PC-9 (cell line): ENCODE data around the gene SCRN1. TPM values are rescaled to one million over a fixed set of nuclear protein-coding genes. Genes with fewer than 3 reads are reported as not detected.
A peak's percentile ranks its signal among the peaks of the same experiment; 100 is the strongest.

Experiments
- BruUV-seq: library from RNA; stranded (reverse); fragments of 400-500 nt; replicated peaks from 2 replicates; lab custom pipeline; 2021; lab: Mats Ljungman, UMichigan
- CTCF ChIA-PET: fragments of 300-600 bp; sonication (Branson Sonifier 250); formaldehyde crosslinking; loops from one replicate; lab custom pipeline; 2022; ENCODE audit warnings: antibody characterized with exemption; lab: Charles Lee
- POLR2A ChIA-PET: fragments of 300-600 bp; sonication (Branson Sonifier 250); formaldehyde crosslinking; loops from one replicate; lab custom pipeline; 2022; ENCODE audit warnings: antibody characterized with exemption; ENCODE audit not compliant: unreplicated experiment; lab: Charles Lee
- DNase-seq, 2 experiments: peaks; one replicate each; pipeline versions ENCODE4 v3.0.0 to v3.0.0-alpha.2; 2015 to 2022; ENCODE audit warnings: mixed read lengths in 1 of 2
- H2AFZ ChIP-seq: fragments of 200-600 bp; sonication (generic); 2 replicates; pipeline ENCODE4 v1.8.1; 2017; ENCODE audit warnings: antibody characterized with exemption
- H3F3A ChIP-seq: fragments of 200-600 bp; sonication (generic); 2 replicates; pipeline ENCODE4 v1.8.1; 2017; ENCODE audit warnings: antibody characterized with exemption, mild to moderate bottlenecking, low read depth; ENCODE audit not compliant: insufficient read depth
- H3K27ac ChIP-seq: fragments of 200-600 bp; sonication (generic); 2 replicates; pipeline ENCODE4 v1.6.1; 2016; ENCODE audit warnings: mixed run types
- H3K27me3 ChIP-seq: fragments of 200-600 bp; sonication (generic); 2 replicates; pipeline ENCODE4 v1.6.1; 2016; ENCODE audit warnings: low read depth, mixed run types; ENCODE audit not compliant: insufficient read depth
- H3K36me3 ChIP-seq: fragments of 200-600 bp; sonication (generic); 2 replicates; pipeline ENCODE4 v1.6.1; 2016; ENCODE audit warnings: low read depth, mixed run types
- H3K4me1 ChIP-seq: fragments of 200-600 bp; sonication (generic); replicated peaks from 2 replicates; pipeline ENCODE4 v1.6.1; 2016; ENCODE audit warnings: mixed run types; ENCODE audit not compliant: insufficient read depth
- H3K4me2 ChIP-seq: fragments of 200-600 bp; sonication (generic); 2 replicates; pipeline ENCODE4 v1.6.1; 2017; ENCODE audit warnings: mixed run types
- H3K4me3 ChIP-seq: fragments of 200-600 bp; sonication (generic); 2 replicates; pipeline ENCODE4 v1.6.1; 2016; ENCODE audit warnings: mixed run types
- H3K79me2 ChIP-seq: fragments of 200-600 bp; sonication (generic); 2 replicates; pipeline ENCODE4 v1.6.1; 2017; ENCODE audit warnings: low read depth, mixed run types
- H3K9me2 ChIP-seq: fragments of 200-600 bp; sonication (generic); 2 replicates; pipeline ENCODE4 v1.8.1; 2017; ENCODE audit warnings: mild to moderate bottlenecking; ENCODE audit not compliant: insufficient read depth
- H3K9me3 ChIP-seq: fragments of 200-600 bp; sonication (generic); 2 replicates; pipeline ENCODE4 v1.8.1; 2016; ENCODE audit warnings: low read depth; ENCODE audit not compliant: insufficient read depth
- H4K20me1 ChIP-seq: fragments of 200-600 bp; sonication (generic); 2 replicates; pipeline ENCODE4 v1.8.1; 2017; ENCODE audit not compliant: insufficient read depth
- EZH2 ChIP-seq: fragments of 200-600 bp; sonication (generic); IDR thresholded peaks from 2 replicates; pipeline ENCODE4 v1.8.0; 2017; ENCODE audit warnings: antibody characterized with exemption, low read depth
- intact Hi-C: fragments of 100-400 bp; cut with micrococcal nuclease; formaldehyde crosslinking; loops from one replicate; pipeline ENCODE4 v1.10.0; 2022; ENCODE audit not compliant: unreplicated experiment
- total RNA-seq: library from RNA; stranded (reverse); gene quantifications from 2 replicates; pipeline ENCODE4 v1.2.3, GENCODE V29; 2021
- TF ChIP-seq, protein P1 (sequence below): fragments of 200-600 bp; sonication (generic); conservative IDR thresholded peaks from 2 replicates; pipeline ENCODE4 v1.6.1; 2017; ENCODE audit warnings: mixed run types, antibody characterized with exemption, mild to moderate bottlenecking, moderate library complexity

SCRN1 gene
- total RNA-seq, 1 experiment from 2014 or later = 94.4 TPM

DNA sequence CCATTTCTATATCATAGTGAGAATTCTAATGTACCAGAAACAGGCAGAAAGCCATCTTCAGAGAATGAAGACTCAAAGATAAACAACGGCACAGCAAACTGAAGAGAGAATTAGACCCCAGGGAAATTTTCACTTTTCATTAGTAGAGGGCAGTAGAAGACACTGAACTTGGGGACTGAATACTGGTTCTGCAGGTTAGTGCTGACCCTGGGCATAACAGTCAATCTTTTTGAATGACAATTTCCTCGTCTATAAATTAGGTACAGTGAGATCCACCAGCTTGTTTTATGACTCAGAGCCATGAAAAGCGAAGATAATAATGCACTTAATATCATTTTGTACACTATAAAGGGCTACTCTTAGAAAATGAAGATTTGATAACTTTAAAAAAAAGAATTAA, 23.2 kb upstream of the SCRN1 start:
- intact Hi-C loops = loop anchor here (2.0 kb wide), 1 partner anchor 50 kb away; no protein-coding TSS in a partner anchor
- DNase-seq = peak in 1 of 2 experiments; percentile 81
- Histone ChIP-seq H3K4me3 (no peak overlapping the region), H2AFZ (no peak overlapping the region), H3F3A (peaks cover 11% of the 10 kb centered on the region), H3K4me1 (peaks cover 6% of the 10 kb centered on the region), H3K36me3 (0 out of 2 replicates have a peak, but pooled peaks cover 6% of the 10 kb centered on the region), H3K79me2 (no peaks in the 10 kb centered on the region), H3K4me2 (peak overlapping the region; percentile 6; the same call in 1 of the 2 replicates), H3K9me3 (no peaks in the 10 kb centered on the region), H3K27me3 (no peaks in the 10 kb centered on the region), H3K9me2 (no peaks in the 10 kb centered on the region), H3K27ac (no peak overlapping the region), H4K20me1 (no peaks in the 10 kb centered on the region)
- TF ChIP-seq, protein P1, sequence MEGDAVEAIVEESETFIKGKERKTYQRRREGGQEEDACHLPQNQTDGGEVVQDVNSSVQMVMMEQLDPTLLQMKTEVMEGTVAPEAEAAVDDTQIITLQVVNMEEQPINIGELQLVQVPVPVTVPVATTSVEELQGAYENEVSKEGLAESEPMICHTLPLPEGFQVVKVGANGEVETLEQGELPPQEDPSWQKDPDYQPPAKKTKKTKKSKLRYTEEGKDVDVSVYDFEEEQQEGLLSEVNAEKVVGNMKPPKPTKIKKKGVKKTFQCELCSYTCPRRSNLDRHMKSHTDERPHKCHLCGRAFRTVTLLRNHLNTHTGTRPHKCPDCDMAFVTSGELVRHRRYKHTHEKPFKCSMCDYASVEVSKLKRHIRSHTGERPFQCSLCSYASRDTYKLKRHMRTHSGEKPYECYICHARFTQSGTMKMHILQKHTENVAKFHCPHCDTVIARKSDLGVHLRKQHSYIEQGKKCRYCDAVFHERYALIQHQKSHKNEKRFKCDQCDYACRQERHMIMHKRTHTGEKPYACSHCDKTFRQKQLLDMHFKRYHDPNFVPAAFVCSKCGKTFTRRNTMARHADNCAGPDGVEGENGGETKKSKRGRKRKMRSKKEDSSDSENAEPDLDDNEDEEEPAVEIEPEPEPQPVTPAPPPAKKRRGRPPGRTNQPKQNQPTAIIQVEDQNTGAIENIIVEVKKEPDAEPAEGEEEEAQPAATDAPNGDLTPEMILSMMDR = no peak; the same call in 1 of the 2 replicates
- TF ChIP-seq EZH2 = no peak
- CTCF ChIA-PET = interaction anchor here (0.7 kb wide), 1 partner anchor 62 kb away, joined by 4 read pairs; no protein-coding TSS in a partner anchor
- POLR2A ChIA-PET = no interaction called here
- BruUV-seq = no TSS peak

GRCh38 chr7:30010021-30010420, 20.4 kb upstream of the SCRN1 start:
- Histone ChIP-seq H3F3A (peaks cover 11% of the 10 kb centered on the region), H4K20me1 (no peaks in the 10 kb centered on the region), H3K79me2 (no peaks in the 10 kb centered on the region), H3K27me3 (no peaks in the 10 kb centered on the region), H3K27ac (no peak overlapping the region), H3K36me3 (0 out of 2 replicates have a peak, but pooled peaks cover 5% of the 10 kb centered on the region), H2AFZ (no peak overlapping the region), H3K4me3 (no peak overlapping the region), H3K9me3 (no peaks in the 10 kb centered on the region), H3K4me1 (peaks cover 6% of the 10 kb centered on the region), H3K9me2 (no peaks in the 10 kb centered on the region), H3K4me2 (no peak overlapping the region)
- BruUV-seq = no TSS peak
- POLR2A ChIA-PET = no interaction called here
- intact Hi-C loops = no loop called here
- CTCF ChIA-PET = interaction anchor here (0.6 kb wide), 1 partner anchor 82 kb away, joined by 3 read pairs; no protein-coding TSS in a partner anchor
- no peak for DNase-seq
- TF ChIP-seq EZH2 = no peak
- TF ChIP-seq, protein P1 = no peak

DNA sequence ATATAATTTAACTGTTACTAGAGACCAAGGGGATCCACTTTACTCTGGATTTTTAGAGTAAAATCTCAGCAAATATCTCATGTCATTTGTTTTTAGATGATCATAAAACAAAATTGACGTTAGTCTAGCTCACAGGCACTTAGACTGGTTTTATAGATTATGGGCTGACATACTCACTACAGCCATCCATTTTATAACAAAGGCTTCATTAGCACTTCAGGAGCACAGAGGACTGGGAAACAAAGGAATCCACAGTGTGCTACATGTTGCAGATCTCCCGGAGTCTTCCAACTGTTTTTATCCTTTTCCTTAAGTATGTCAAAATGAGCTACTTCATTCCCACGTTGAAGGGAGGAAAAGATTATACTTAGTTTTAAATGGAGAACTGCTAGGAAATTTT, 15.9 kb upstream of the SCRN1 start:
- POLR2A ChIA-PET = interaction anchor here (0.6 kb wide), 1 partner anchor 386 kb away, joined by 3 read pairs; no protein-coding TSS in a partner anchor
- Histone ChIP-seq H3F3A (no peaks in the 10 kb centered on the region; the same call in 1 of the 2 replicates), H3K4me1 (no peaks in the 10 kb centered on the region), H3K4me2 (no peak overlapping the region), H3K9me2 (no peaks in the 10 kb centered on the region), H3K79me2 (no peaks in the 10 kb centered on the region), H3K27me3 (no peaks in the 10 kb centered on the region), H3K9me3 (no peaks in the 10 kb centered on the region), H3K36me3 (no peaks in the 10 kb centered on the region), H4K20me1 (no peaks in the 10 kb centered on the region), H2AFZ (no peak overlapping the region), H3K27ac (no peak overlapping the region), H3K4me3 (no peak overlapping the region)
- BruUV-seq = no TSS peak
- DNase-seq = no peak
- TF ChIP-seq EZH2 = no peak
- TF ChIP-seq, protein P1 = no peak
- CTCF ChIA-PET = interaction anchor here (0.6 kb wide), 1 partner anchor 510 kb away, joined by 4 read pairs; no protein-coding TSS in a partner anchor
- intact Hi-C loops = no loop called here
